HG03280 (cell line): ENCODE results near the gene ICAM3.
A peak's percentile ranks its signal among the peaks of the same experiment; 100 is the strongest.
"Not testable (repeated sequence)": the region's sequence is repeated elsewhere in the genome, so short reads cannot be mapped to it uniquely, and the experiment has no call there.

ENCODE experiments used
- ATAC-seq: cut with Tn5 transposase; IDR thresholded peaks from one replicate; pipeline ENCODE4 v1.9.1; 2021; ENCODE audit warnings: mild to moderate bottlenecking, moderate library complexity; ENCODE audit not compliant: unreplicated experiment

The ICAM3 gene, protein sequence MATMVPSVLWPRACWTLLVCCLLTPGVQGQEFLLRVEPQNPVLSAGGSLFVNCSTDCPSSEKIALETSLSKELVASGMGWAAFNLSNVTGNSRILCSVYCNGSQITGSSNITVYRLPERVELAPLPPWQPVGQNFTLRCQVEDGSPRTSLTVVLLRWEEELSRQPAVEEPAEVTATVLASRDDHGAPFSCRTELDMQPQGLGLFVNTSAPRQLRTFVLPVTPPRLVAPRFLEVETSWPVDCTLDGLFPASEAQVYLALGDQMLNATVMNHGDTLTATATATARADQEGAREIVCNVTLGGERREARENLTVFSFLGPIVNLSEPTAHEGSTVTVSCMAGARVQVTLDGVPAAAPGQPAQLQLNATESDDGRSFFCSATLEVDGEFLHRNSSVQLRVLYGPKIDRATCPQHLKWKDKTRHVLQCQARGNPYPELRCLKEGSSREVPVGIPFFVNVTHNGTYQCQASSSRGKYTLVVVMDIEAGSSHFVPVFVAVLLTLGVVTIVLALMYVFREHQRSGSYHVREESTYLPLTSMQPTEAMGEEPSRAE

GRCh38 chr19:10339380-10339960, at the start of gene ICAM3:
Gene ICAM3, minus strand, starts transcription at chr19:10339624. Its CDS starts 10 bp downstream, at chr19:10339614.
- ATAC-seq = peak; percentile 56

GRCh38 chr19:10388957-10389356, 49.5 kb upstream of the ICAM3 start:
- no peak for ATAC-seq

DNA sequence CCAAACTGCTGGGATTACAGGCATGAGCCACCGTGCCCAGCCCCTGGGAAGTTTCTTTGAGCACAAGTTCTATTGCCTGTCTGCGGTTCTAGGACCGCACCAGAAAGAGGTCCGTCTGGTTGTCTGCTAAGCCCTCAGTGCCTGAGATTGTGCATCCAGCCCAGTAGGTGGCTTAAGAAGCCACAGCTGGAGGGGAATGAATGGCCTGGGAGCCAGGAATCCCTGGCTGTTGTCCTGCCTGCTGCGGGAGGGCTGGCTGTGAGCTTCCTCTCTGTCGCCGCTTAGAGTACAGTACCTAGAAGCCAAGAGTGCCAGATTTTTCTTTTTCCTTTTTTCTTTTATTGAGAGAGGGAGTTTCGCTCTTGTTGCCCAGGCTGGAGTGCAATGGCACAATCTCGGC, 45.2 kb upstream of the ICAM3 start:
- ATAC-seq = no peak

DNA sequence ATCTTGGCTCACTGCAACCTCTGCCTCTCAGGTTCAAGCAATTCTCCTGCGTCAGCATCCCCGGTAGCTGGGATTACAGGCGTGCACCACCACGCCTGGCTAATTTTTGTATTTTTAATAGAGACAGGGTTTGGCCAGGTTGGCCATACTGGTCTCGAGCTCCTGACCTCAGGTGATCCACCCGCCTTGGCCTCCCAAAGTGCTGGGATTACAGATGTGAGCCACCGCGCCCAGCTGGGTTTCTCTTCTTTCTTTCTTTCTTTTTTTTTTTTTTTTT, 43.7 kb upstream of the ICAM3 start:
- not testable (repeated sequence) for ATAC-seq

- ATAC-seq = peak; percentile 98
Observed at GRCh38 chr19:10380313-10381102, 41.1 kb upstream of the ICAM3 start, which contains the start of gene TYK2. Gene TYK2, minus strand, starts transcription at chr19:10380572. Its CDS starts 2,166 bp downstream, at chr19:10378406.

GRCh38 chr19:10379880-10380312, 40.5 kb upstream of the ICAM3 start:
- ATAC-seq = no peak

DNA sequence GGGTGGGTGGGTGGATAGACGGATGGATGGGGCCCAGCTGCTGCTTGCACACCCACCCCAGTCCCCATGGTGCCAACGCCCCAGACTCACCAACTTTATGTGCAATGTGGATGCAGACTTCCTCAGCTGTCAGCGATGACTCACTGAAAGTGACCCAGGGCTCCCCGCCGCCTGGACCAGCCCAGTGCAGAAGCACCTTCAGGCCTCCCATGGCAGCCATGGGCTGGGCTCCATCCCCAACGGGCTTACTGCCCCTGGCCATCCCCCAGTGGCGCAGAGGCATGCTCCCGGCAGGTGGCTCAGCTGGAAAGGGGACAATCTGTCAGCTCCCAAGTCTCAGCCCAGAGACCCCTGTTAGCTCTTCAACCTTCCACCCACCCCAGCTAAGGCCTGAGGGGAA, 38.7 kb upstream of the ICAM3 start:
- no peak for ATAC-seq

GRCh38 chr19:10377140-10377640, 37.8 kb upstream of the ICAM3 start:
- ATAC-seq = not testable (repeated sequence)

DNA sequence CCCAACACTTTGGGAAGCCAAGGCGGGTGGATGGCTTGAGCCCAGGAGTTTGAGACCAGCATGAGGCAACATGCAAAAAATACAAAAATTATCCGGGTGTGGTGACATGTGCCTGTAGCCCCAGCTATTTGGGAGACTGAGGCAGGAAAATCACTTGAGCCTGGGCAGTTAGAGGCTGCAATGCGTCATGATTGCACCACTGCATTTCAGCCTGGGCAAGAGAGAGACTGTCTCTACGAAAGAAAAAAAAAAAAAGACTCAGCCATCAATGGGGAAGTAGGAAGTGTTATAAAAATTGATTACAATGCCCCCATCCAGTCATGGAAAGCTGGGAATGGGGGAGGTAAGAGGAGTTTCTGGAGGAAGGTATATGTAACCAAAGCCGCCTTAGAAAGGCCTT, 35.5 kb upstream of the ICAM3 start:
- ATAC-seq = no peak

GRCh38 chr19:10372690-10373089, 33.3 kb upstream of the ICAM3 start:
- no peak for ATAC-seq

DNA sequence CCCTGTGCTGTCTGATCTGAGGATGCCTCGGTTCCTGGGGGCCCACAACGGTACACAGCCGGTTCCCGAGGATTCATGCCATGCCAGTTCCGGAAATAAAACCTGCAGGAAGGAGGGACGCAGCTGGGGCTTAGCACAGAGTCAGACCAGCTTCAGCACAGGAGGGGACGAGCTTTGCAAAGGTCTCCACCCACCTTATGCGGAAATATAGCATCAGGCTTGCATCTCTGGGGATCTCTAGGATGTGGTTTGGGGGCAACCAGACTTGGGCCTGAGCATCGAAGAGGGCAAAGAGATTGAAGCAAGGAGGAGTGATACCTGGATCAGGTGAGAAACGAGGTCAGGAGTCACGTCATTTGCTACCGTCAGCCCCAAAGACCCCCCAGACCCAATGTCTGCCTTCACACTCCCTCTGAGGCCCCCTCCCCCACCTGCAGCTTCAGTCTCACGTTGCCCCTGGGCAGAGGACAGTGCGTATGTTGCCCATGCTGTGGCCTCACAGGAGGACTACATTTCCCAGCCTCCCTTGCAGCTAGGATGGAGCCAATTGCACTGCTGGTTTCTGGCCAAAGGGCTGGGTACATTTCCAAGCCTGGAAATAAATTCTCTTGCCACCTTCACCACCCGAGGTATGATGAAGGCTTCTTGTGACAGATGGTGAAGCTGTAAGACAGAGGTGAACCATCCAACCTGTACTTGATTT, 28.8 kb upstream of the ICAM3 start:
- no peak for ATAC-seq

GRCh38 chr19:10366950-10367512, 27.6 kb upstream of the ICAM3 start:
- not testable (repeated sequence) for ATAC-seq

- no peak for ATAC-seq
Observed at GRCh38 chr19:10365518-10365917, 26.1 kb upstream of the ICAM3 start.

DNA sequence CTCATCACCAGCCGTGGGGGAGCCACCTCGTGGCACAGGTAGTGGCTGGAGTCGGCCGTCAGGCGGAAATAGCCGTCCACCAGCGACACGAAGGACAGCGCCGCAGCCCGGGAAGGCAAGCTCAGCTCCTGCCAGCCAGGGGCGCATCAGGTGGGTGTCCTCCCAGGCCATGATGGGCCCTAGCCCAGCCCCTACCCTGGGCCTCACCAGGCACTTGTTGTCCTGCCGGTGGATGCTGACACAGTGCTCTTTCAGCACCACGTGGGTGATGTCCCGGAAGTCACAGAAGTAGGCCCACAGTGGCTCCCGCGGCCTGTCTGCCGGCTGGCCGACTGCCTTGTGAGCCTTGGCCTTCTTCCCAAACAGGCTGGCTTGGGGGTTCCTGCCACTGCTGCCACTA, 25.2 kb upstream of the ICAM3 start:
- no peak for ATAC-seq

GRCh38 chr19:10363789-10364281, 24.4 kb upstream of the ICAM3 start:
- ATAC-seq = no peak

DNA sequence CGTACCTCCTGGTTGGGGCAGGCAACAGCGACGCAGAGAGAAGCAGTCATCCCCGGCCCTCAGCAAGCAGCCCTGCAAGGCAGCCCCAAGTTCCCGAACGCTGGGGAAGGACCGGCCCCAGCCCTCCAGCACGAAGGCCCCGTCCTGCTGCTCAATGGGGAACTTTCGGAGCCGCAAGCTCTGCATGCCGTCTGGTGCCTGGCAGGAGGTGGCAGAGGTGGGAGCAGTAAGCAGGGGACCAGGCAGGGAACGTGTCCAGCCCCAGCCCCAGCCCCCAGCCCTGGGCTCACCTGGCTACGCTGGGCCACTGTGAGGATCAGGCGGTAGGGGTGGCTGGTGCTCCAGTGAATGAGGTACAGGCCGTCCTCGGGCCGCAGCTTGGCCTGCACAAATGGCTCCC, 22.8 kb upstream of the ICAM3 start:
- no peak for ATAC-seq

- no peak for ATAC-seq
Observed at GRCh38 chr19:10361569-10362011, 22.2 kb upstream of the ICAM3 start.

- no peak for ATAC-seq
Observed at GRCh38 chr19:10356431-10356830, 17.0 kb upstream of the ICAM3 start.

DNA sequence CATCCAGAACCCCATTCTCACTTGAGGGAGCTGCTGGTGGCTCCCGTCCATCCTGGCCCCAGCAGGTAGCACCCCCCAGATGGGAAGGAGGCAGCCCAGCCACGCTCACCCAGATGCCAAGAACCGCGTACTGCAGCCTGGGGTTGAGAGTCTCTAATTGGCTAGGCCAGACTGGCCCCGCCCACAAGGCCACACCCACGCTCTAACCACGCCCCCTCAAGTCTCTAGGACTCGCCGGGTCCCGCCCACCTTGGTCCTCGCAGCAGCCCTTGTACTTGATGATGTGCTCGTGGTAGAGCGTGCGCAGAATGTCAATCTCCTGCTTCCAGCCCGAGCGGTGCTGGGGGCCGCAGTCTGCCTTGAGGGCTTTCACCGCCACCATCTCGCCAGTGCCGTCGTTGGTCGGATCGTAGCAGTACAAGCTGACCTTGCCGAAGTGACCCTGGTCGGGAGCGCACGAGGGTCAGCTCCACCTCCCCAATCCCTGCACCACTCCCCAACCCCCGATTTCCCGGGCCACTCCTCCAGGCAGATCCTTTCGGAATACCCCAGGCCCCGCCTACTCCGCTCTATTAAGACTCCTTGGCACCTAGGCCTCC, 14.5 kb upstream of the ICAM3 start:
- no peak for ATAC-seq
